ENCODE results near the gene RAB3A.

DNA sequence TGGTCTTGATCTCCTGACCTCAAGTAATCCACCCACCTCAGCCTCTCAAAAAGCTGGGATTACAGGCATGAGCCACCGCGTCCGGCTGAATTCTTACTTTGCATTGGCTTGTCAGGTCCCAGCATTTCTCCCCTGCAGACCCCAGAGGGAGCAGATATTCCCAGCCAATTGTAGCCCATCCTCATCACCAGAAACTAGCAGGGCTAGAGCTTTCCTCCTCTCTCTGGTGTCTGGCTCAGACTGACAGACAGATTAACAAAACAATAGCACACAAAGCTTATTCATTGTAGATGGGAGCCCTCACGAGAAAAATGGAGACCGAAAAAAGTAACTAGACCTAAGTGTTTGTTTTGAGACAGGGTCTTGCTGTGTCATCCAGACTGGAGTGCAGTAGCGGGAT is 18.3 kb downstream of the RAB3A start:
- TF ChIP-seq TCF7L2 (IDR thresholded peaks at IDR 0.05; ENCODE audit: borderline replicate concordance, low read depth, low read length) (no peak), ZBTB1 (tag by site-specific recombination; IDR thresholded peaks at IDR 0.05) (no peak), KLF10 (tag by site-specific recombination; IDR thresholded peaks at IDR 0.05) (no peak), ZNF571 (tag by site-specific recombination; IDR thresholded peaks at IDR 0.05) (no peak), ZIC2 (tag by site-specific recombination; IDR thresholded peaks at IDR 0.05) (no peak), ZNF311 (tag by site-specific recombination; IDR thresholded peaks at IDR 0.05; ENCODE audit: borderline replicate concordance) (no peak)
- TF ChIP-seq, protein P1, sequence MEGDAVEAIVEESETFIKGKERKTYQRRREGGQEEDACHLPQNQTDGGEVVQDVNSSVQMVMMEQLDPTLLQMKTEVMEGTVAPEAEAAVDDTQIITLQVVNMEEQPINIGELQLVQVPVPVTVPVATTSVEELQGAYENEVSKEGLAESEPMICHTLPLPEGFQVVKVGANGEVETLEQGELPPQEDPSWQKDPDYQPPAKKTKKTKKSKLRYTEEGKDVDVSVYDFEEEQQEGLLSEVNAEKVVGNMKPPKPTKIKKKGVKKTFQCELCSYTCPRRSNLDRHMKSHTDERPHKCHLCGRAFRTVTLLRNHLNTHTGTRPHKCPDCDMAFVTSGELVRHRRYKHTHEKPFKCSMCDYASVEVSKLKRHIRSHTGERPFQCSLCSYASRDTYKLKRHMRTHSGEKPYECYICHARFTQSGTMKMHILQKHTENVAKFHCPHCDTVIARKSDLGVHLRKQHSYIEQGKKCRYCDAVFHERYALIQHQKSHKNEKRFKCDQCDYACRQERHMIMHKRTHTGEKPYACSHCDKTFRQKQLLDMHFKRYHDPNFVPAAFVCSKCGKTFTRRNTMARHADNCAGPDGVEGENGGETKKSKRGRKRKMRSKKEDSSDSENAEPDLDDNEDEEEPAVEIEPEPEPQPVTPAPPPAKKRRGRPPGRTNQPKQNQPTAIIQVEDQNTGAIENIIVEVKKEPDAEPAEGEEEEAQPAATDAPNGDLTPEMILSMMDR (tag by site-specific recombination; IDR thresholded peaks at IDR 0.05): no peak

Data from HEK293 (cell line).